HG02763 (cell line): ENCODE data around the gene PARVG.

Experiments used
- ATAC-seq: cut with Tn5 transposase; IDR thresholded peaks from one replicate; pipeline ENCODE4 v1.9.1; 2021; ENCODE audit warnings: mild to moderate bottlenecking, moderate library complexity; ENCODE audit not compliant: unreplicated experiment

PARVG gene

GRCh38 chr22:44153710-44154109 lies 27.0 kb upstream of the PARVG start:
- ATAC-seq = no peak

- no peak for ATAC-seq
These were observed 26.2 kb upstream of the PARVG start for GRCh38 chr22:44154436-44154942.

- ATAC-seq = no peak
These were observed 25.6 kb upstream of the PARVG start for GRCh38 chr22:44155115-44155514.

- no peak for ATAC-seq
These were observed 22.7 kb upstream of the PARVG start for GRCh38 chr22:44157916-44158618.

- ATAC-seq = no peak
These were observed 21.9 kb upstream of the PARVG start for GRCh38 chr22:44158816-44159215.

- no peak for ATAC-seq
These were observed 21.5 kb upstream of the PARVG start for GRCh38 chr22:44159221-44159620.

- ATAC-seq = no peak
These were observed 20.9 kb upstream of the PARVG start for GRCh38 chr22:44159811-44160210.

GRCh38 chr22:44160421-44160820 lies 20.3 kb upstream of the PARVG start:
- no peak for ATAC-seq

GRCh38 chr22:44161673-44162072 lies 19.1 kb upstream of the PARVG start:
- ATAC-seq = no peak

- no peak for ATAC-seq
These were observed 17.8 kb upstream of the PARVG start for GRCh38 chr22:44162960-44163359.

- ATAC-seq = no peak
These were observed 17.2 kb upstream of the PARVG start for GRCh38 chr22:44163536-44163935.

- no peak for ATAC-seq
These were observed 16.7 kb upstream of the PARVG start for GRCh38 chr22:44164031-44164430.

GRCh38 chr22:44165286-44165874 lies 15.3 kb upstream of the PARVG start:
- ATAC-seq = no peak

GRCh38 chr22:44166498-44167276 lies 14.0 kb upstream of the PARVG start:
- no peak for ATAC-seq

- ATAC-seq = no peak
These were observed 13.2 kb upstream of the PARVG start for GRCh38 chr22:44167501-44167900.

- no peak for ATAC-seq
These were observed 12.5 kb upstream of the PARVG start for GRCh38 chr22:44168206-44168605.

- ATAC-seq = no peak
These were observed 10.3 kb upstream of the PARVG start for GRCh38 chr22:44170470-44170869.

GRCh38 chr22:44171561-44171960 lies 9.2 kb upstream of the PARVG start:
- ATAC-seq = no peak

GRCh38 chr22:44172370-44173108 lies 8.2 kb upstream of the PARVG start:
- ATAC-seq = no peak

- ATAC-seq = no peak
These were observed 7.6 kb upstream of the PARVG start for GRCh38 chr22:44173154-44173553.

GRCh38 chr22:44175676-44176075 lies 5.0 kb upstream of the PARVG start:
- no peak for ATAC-seq
